ENCODE measurements around the gene NBDY. TPM values are rescaled to one million over a fixed set of nuclear protein-coding genes. Genes with fewer than 3 reads are reported as not detected.
A peak's percentile ranks its signal among the peaks of the same experiment; 100 is the strongest.

NBDY gene
- total RNA-seq, 1 donor from 2014 or later: 15.4 TPM

DNA sequence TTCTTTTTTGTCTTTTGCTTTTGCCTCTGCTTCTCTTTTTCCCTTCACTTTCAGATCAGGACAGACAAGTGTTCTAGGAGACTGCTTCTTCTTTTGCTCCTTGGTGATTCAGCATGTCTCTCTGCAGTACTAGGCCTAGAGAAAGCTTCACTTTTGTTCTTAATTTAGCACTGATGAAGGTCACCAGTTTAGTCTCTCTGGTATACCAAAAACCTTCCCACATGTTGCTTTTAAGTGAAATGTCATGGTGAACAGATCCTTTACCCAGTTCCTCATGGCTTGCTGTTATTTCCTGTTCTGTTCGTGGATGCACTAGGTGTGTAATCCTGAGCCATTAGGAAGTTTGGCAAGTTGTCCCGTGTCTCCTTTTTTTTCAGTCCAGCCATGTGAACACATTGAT lies 53.3 kb downstream of the NBDY start:
- TF ChIP-seq, protein P1, sequence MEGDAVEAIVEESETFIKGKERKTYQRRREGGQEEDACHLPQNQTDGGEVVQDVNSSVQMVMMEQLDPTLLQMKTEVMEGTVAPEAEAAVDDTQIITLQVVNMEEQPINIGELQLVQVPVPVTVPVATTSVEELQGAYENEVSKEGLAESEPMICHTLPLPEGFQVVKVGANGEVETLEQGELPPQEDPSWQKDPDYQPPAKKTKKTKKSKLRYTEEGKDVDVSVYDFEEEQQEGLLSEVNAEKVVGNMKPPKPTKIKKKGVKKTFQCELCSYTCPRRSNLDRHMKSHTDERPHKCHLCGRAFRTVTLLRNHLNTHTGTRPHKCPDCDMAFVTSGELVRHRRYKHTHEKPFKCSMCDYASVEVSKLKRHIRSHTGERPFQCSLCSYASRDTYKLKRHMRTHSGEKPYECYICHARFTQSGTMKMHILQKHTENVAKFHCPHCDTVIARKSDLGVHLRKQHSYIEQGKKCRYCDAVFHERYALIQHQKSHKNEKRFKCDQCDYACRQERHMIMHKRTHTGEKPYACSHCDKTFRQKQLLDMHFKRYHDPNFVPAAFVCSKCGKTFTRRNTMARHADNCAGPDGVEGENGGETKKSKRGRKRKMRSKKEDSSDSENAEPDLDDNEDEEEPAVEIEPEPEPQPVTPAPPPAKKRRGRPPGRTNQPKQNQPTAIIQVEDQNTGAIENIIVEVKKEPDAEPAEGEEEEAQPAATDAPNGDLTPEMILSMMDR (IDR thresholded peaks at IDR 0.05): no peak
- intact Hi-C loops (cut with DNase I): no loop called here
- Histone ChIP-seq H3K4me1 (no peaks in the 10 kb centered on the region), H3K36me3 (no peaks in the 10 kb centered on the region), H3K9me3 (no peaks in the 10 kb centered on the region), H3K27me3 (no peaks in the 10 kb centered on the region), H3K4me3 (no peak overlapping the region), H3K27ac (peak overlapping the region in 1 of 2 donors; percentile 85)
- no peak for DNase-seq (ENCODE audit: low spot score in 2 of 2)

DNA sequence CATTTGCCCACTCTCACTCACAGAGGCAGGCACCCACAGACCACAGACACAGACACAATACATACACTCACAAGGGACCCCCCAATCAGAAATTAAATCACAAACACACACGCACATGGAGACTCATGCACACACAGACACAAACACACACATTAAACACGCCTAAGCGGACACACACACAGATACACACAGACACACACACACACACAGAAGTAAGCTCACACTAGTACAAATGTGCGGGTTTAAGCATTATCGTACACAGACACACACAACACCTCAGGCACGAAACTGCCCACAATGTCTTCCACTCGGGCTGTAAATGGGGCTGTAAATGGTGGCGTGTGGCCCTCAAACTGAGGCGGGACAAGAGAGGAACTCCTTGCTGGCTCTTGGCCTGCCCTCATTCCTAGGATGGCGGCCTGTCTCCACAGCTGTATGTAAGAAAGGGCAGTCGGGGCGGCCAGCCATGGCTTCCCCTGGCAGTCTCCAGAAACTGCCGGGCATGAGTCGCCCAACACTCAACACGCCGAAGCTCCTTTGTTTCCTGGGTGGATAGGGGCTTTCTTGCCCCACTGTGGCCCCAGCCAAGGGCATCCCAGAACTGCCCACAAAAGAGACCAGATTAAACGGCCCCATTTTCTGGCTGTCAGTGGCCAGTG lies 53.9 kb downstream of the NBDY start:
- Histone ChIP-seq H3K9me3 (no peaks in the 10 kb centered on the region), H3K4me3 (peak overlapping the region; percentile 41 to 56), H3K4me1 (no peaks in the 10 kb centered on the region), H3K27me3 (no peaks in the 10 kb centered on the region), H3K36me3 (no peaks in the 10 kb centered on the region), H3K27ac (peak overlapping the region; percentile 79 to 85)
- no peak for DNase-seq (ENCODE audit: low spot score in 2 of 2)
- TF ChIP-seq, protein P1 (IDR thresholded peaks at IDR 0.05): no peak
- intact Hi-C loops (cut with DNase I): no loop called here

DNA sequence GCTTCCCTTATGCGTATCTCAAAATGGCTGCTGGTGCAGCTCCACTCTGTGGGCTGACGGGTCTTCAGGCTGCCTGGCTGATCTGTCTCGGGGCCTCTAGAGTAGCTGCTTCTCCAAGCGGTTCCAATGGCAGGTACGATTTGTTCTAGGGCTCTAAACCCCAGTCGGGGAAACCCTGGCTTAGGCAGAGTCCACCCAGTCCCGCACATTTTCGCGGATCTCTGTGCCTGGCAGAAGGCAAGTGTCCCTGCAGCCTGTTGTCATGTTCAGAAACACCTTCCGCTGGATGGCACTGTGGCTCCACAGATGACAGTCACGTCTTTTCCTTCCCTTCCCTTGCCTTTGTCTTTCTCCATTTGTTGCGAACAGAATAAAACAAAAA lies 54.4 kb downstream of the NBDY start:
- TF ChIP-seq, protein P1 (IDR thresholded peaks at IDR 0.05): peak; percentile 8 to 60 (median 30)
- Histone ChIP-seq H3K27me3 (no peaks in the 10 kb centered on the region), H3K36me3 (no peaks in the 10 kb centered on the region), H3K4me1 (no peaks in the 10 kb centered on the region), H3K9me3 (no peaks in the 10 kb centered on the region), H3K27ac (peak overlapping the region; percentile 79 to 85), H3K4me3 (peak overlapping the region; percentile 41 to 56)
- intact Hi-C loops (cut with DNase I): no loop called here
- peak in 1 of 2 donors; percentile 88 for DNase-seq (ENCODE audit: low spot score in 2 of 2)

DNA sequence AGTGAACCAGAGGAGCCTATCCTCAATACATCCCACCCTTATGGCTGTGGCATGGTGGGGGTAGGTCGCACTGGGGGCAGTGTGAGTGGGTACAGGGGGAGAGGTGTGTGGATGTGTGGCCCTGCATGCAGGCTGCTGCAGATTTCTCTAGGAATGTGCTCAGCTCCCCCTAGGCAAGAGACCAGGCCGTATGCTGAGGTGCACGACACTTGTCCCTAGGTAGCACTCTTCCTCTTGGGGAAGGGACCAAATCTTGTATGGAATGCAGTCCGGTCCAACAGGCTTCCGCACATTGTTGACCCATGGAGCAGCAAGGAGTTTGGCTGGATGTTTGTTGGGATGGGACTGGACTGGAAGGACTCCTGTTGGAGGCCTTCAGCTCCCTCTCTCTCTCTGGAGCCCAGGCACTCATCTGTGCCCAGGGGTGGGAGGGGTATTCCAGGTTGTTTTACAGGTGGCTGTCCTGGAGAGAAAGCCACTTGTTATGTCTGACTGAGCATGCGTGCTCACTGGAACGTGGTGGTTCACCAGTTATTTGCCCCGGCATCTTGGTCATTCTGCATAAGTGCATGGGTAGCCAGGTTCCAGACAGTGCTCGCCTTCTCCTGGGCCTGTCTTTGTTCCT lies 55.1 kb downstream of the NBDY start:
- no peaks in the 10 kb centered on the region for H3K9me3 ChIP-seq
- peak in 1 of 2 donors; percentile 60 for DNase-seq (ENCODE audit: low spot score in 2 of 2)
- TF ChIP-seq, protein P1 (IDR thresholded peaks at IDR 0.05): no peak

DNA sequence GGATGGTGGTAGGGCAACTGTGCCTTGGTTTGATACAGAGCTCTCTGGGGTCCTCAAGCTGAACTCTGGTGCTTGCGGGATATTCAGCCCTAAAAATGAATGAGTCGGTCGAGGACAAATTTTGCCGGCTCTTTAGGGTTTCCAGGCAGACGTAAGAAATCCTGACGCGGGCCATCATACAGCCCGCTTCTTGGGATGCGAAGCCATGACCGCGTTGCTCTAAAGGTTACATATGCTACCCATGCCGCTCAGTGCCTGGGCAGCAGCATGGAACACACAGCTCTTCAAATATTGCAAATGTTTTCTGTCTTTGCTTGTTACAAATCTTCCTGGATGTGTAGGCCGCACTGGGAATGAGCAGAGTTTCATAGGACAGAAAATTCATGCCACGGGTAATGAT lies 55.6 kb downstream of the NBDY start:
- no peak for DNase-seq (ENCODE audit: low spot score in 2 of 2)
- TF ChIP-seq, protein P1 (IDR thresholded peaks at IDR 0.05): no peak
- no peak overlapping the region for H3K27ac ChIP-seq
- no peaks in the 10 kb centered on the region for H3K27me3 ChIP-seq
- no peaks in the 10 kb centered on the region for H3K36me3 ChIP-seq
- intact Hi-C loops (cut with DNase I): no loop called here
- H3K4me1 ChIP-seq: no peaks in the 10 kb centered on the region
- no peak overlapping the region for H3K4me3 ChIP-seq
- no peaks in the 10 kb centered on the region for H3K9me3 ChIP-seq

More for the DNA sequence above, 55.1 kb downstream of the NBDY start:
- Histone ChIP-seq H3K36me3 (no peaks in the 10 kb centered on the region), H3K4me3 (peak overlapping the region in 1 of 2 donors; percentile 56), H3K4me1 (no peaks in the 10 kb centered on the region), H3K27ac (no peak overlapping the region), H3K27me3 (no peaks in the 10 kb centered on the region)
- intact Hi-C loops (cut with DNase I): no loop called here
